Mesothelial cell of epicardium (in vitro differentiated cells): ENCODE results near the gene EPHX1. TPM values are rescaled to one million over a fixed set of nuclear protein-coding genes. Genes with fewer than 3 reads are reported as not detected.

Experiments used
- DNase-seq, 2 experiments: peaks; one replicate each; pipeline ENCODE4 v3.0.0; 2021; ENCODE audit warnings: low spot score in 2 of 2; ENCODE audit not compliant: unreplicated experiment in 2 of 2
- H3K27ac Mint-ChIP-seq: 2 replicates; pipeline ENCODE4 v1.8.0; 2021; ENCODE audit warnings: mixed read lengths
- H3K27me3 Mint-ChIP-seq: 2 replicates; pipeline ENCODE4 v1.8.0; 2021; ENCODE audit warnings: low read depth, mixed read lengths
- H3K36me3 Mint-ChIP-seq: 2 replicates; pipeline ENCODE4 v1.8.0; 2021; ENCODE audit warnings: mixed read lengths
- H3K4me1 Mint-ChIP-seq: 2 replicates; pipeline ENCODE4 v1.8.0; 2021; ENCODE audit warnings: mixed read lengths
- H3K4me3 Mint-ChIP-seq: 2 replicates; pipeline ENCODE4 v1.8.0; 2021; ENCODE audit warnings: mild to moderate bottlenecking, moderate library complexity, mixed read lengths
- H3K9me3 Mint-ChIP-seq: 2 replicates; pipeline ENCODE4 v1.8.0; 2021; ENCODE audit warnings: mixed read lengths
- total RNA-seq: library from RNA; stranded (reverse); gene quantifications from 3 replicates; pipeline ENCODE4 v1.2.1, GENCODE V29; 2021
- TF ChIP-seq, protein P1 (sequence below): fragments of 200-600 bp; sonication (generic); IDR thresholded peaks from one replicate; pipeline ENCODE4 v1.5.0; 2021; ENCODE audit warnings: antibody characterized with exemption; ENCODE audit not compliant: unreplicated experiment

EPHX1 gene
- total RNA-seq, 1 donor from 2014 or later = 35.9 TPM

DNA sequence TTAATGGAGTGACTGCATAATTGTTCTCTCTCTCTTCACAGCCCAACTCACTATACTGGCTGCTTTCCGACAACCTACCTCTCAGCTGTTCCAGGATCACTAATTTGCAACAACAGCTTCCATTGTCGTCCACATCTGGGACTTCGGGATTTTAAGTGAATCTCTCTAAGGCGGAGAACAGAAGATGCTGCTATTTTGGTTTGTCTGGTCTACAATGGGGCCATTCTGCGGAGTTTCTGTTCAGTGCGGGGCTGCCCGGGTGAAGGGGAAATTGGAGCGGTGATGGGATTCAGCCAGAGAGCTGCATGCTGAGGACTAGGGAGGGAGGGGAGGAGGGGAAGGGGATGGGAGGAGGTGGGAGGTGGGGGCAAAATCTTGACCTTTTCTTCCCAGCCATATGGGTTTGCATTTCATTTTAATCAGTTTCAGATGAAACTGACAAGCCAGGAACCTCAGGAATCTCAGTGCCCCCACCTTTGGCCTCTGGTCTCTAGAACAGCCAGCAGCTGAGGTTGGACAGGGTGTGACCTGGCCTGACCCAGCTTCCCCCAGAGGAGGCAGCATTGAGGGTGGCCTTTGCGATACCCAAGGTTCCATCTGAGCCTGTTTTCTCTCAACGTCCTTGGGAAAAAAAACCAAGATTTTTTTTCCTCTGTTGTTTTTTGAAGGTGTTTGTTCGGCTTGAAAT lies 39.2 kb upstream of the EPHX1 start:
- H3K4me3 Mint-ChIP-seq = no peak overlapping the region
- H3K27ac Mint-ChIP-seq = peak overlapping the region; percentile 45
- no peaks in the 10 kb centered on the region for H3K27me3 Mint-ChIP-seq
- H3K9me3 Mint-ChIP-seq = no peaks in the 10 kb centered on the region
- peak in 1 of 2 experiments; percentile 17 for DNase-seq
- H3K36me3 Mint-ChIP-seq = no peaks in the 10 kb centered on the region
- TF ChIP-seq, protein P1, sequence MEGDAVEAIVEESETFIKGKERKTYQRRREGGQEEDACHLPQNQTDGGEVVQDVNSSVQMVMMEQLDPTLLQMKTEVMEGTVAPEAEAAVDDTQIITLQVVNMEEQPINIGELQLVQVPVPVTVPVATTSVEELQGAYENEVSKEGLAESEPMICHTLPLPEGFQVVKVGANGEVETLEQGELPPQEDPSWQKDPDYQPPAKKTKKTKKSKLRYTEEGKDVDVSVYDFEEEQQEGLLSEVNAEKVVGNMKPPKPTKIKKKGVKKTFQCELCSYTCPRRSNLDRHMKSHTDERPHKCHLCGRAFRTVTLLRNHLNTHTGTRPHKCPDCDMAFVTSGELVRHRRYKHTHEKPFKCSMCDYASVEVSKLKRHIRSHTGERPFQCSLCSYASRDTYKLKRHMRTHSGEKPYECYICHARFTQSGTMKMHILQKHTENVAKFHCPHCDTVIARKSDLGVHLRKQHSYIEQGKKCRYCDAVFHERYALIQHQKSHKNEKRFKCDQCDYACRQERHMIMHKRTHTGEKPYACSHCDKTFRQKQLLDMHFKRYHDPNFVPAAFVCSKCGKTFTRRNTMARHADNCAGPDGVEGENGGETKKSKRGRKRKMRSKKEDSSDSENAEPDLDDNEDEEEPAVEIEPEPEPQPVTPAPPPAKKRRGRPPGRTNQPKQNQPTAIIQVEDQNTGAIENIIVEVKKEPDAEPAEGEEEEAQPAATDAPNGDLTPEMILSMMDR = no peak
- peaks cover 69% of the 10 kb centered on the region for H3K4me1 Mint-ChIP-seq

DNA sequence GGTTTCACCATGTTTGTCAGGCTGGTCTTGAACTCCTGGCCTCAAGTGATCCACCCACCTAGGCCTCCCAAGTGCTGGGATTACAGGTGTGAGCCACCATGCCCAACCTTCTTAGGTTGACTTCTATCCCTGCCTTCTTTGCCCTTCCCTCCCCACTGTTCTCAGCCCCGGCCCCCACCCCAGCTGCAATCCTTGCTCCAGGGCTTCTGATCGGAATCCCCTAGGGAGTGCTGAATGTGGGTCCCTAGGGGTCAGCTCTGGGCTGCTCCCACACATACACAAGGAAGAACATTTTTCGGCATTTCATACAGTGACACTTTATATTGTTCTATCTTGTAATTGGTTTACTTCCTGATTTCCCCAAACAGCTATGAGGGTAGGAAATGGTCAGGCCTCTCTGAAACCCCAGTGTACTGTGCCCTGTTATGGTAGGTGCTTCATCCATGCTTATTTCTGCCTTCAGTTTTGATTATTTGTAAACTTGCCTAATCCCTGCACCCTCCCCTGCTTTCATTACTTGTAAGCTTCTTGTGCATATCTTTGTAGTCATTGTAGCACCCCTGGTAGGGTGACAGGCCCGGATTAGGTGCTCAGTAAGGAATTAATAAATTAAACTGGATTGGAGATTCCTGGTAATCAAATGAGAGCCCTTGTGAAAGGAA lies 38.1 kb upstream of the EPHX1 start:
- no peak overlapping the region for H3K4me3 Mint-ChIP-seq
- peak overlapping the region; percentile 91 for H3K27ac Mint-ChIP-seq
- no peaks in the 10 kb centered on the region for H3K9me3 Mint-ChIP-seq
- no peak for DNase-seq
- H3K36me3 Mint-ChIP-seq = no peaks in the 10 kb centered on the region
- TF ChIP-seq, protein P1 = no peak
- peaks cover 68% of the 10 kb centered on the region for H3K4me1 Mint-ChIP-seq
- H3K27me3 Mint-ChIP-seq = no peaks in the 10 kb centered on the region

DNA sequence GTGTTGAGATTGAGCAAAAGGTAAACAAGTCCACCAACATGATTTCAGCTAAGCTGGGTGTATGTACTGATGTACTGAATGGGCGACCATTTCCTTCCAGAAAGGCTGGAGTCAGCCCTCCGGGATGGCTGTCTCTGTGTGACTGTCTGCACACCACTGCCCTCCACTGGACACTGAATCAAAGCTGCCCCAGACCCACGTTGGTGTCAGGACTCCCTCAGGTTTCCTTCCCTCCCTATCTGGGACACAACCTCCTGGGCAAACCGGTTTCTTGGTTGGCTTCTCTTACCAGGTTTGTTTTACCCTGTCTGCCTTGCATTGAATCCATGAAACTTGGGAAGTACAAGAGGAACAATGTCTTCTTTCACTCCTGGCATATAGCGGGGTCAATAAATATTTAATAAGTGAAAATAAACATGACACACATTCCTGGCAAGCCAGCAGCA lies 37.6 kb upstream of the EPHX1 start:
- H3K27ac Mint-ChIP-seq = peak overlapping the region; percentile 91
- H3K4me3 Mint-ChIP-seq = no peak overlapping the region
- no peaks in the 10 kb centered on the region for H3K9me3 Mint-ChIP-seq
- DNase-seq = peak; percentile 76 to 83
- H3K4me1 Mint-ChIP-seq = peaks cover 62% of the 10 kb centered on the region
- H3K27me3 Mint-ChIP-seq = no peaks in the 10 kb centered on the region
- no peaks in the 10 kb centered on the region for H3K36me3 Mint-ChIP-seq
- TF ChIP-seq, protein P1 = peak; percentile 57

DNA sequence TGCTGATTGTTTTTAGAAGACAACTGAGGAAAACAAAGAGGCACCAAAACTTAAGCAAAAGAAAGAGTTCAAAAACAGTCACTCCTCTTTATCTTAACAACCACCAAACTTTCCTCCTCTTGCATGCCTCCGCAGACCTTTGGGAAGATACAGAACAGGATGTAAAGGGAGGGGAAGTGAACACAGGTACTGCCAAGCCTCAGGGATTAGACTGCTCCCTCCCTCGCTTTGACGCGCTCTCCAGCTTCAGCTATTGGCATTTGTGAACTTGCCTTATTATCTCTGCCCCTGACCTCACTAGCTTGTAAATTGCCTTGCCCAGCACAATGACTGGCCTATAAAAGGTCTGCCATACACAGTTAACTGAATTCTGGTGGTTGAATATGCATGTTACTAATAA lies 37.1 kb upstream of the EPHX1 start:
- H3K4me3 Mint-ChIP-seq = no peak overlapping the region
- peaks cover 57% of the 10 kb centered on the region for H3K4me1 Mint-ChIP-seq
- no peaks in the 10 kb centered on the region for H3K9me3 Mint-ChIP-seq
- TF ChIP-seq, protein P1 = no peak
- H3K27me3 Mint-ChIP-seq = no peaks in the 10 kb centered on the region
- DNase-seq = no peak
- H3K36me3 Mint-ChIP-seq = no peaks in the 10 kb centered on the region
- peak overlapping the region; percentile 91 for H3K27ac Mint-ChIP-seq

DNA sequence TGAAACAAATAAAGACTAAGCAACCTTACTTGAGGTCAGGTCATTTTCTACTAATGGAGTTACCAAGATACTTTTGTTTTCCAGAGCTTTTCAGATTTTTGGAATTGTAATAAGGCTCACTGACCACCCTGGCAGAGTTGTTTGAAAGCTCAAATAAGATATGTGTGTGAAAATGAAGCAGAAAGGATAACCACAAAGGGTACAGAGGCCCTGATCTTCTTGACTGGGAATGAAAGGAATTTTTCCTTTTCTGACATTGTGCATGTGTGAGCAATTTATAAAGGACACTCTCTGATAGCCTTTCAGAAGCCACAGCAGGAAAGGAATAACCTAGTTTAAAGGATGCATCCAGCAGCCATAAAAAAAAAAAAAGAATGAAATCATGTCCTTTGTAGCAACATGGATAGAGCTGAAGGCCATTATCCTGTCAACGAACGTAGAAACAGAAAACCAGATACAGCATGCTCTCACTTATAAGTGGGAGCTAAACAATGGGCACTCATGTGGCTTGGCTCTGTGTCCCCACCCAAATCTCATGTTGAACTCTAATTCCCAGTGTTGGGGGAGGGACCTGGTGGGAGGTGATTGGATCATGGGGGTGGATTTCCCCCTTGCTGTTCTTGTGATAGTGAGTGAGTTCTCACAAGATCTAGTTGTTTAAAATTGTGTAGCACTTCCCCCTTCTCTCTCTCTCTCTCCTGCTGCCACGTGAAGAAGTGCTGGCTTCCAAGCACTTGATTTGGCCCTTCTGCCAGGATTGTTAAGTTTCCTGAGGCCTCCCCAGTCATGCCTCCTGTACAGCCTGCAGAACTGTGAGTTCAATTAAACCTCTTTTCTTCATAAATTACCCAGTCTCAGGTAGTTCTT lies 35.4 kb upstream of the EPHX1 start:
- TF ChIP-seq, protein P1 = no peak
- Mint-ChIP-seq H3K4me3 (no peak overlapping the region), H3K36me3 (no peaks in the 10 kb centered on the region), H3K27me3 (no peaks in the 10 kb centered on the region), H3K4me1 (peaks cover 44% of the 10 kb centered on the region), H3K27ac (peak overlapping the region; percentile 69), H3K9me3 (no peaks in the 10 kb centered on the region)
- DNase-seq = no peak
